ENCODE data around the gene GAPDH.

DNA sequence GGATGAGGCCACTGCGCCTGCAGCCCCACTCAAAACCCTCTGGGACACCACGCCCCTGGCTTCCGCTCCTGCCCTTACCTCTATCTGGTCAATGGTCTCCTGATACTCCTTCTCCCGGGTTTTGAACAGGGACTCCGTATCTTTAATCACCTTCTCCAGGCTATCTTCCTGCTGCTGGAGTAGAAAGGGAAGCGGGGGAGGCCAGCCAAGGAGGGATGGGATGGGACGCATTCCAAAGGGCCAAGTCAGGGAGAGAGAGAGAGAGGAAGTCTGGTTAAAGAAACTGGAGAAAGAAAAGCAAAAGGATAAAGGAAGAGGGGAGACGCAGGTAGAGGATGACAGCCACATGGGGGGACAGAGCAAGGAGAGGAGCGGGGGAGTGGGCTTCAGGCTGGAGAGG lies 13.7 kb downstream of the GAPDH start:
- TF ChIP-seq, protein P1, sequence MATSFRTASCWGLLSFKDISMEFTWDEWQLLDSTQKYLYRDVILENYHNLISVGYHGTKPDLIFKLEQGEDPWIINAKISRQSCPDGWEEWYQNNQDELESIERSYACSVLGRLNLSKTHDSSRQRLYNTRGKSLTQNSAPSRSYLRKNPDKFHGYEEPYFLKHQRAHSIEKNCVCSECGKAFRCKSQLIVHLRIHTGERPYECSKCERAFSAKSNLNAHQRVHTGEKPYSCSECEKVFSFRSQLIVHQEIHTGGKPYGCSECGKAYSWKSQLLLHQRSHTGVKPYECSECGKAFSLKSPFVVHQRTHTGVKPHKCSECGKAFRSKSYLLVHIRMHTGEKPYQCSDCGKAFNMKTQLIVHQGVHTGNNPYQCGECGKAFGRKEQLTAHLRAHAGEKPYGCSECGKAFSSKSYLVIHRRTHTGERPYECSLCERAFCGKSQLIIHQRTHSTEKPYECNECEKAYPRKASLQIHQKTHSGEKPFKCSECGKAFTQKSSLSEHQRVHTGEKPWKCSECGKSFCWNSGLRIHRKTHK (tag by site-specific recombination; IDR thresholded peaks at IDR 0.05): no peak
- TF ChIP-seq ZBTB8A (tag by site-specific recombination; IDR thresholded peaks at IDR 0.05) (no peak), ZNF19 (tag by site-specific recombination; IDR thresholded peaks at IDR 0.05; ENCODE audit: low read depth) (no peak), ZNF248 (tag by site-specific recombination; IDR thresholded peaks at IDR 0.05) (no peak)
